Measurements from ENCODE around the gene PDE2A.

- no peak for TF ChIP-seq CTCF (IDR thresholded peaks at IDR 0.05)
- TF ChIP-seq POLR2A (IDR thresholded peaks at IDR 0.05): no peak
Observed at GRCh38 chr11:72700146-72700545, 25.9 kb upstream of the PDE2A start.
